ENCODE measurements around the gene PLCL1.

- TF ChIP-seq CTCF (IDR thresholded peaks at IDR 0.05 in 2 of 3, conservative IDR thresholded peaks at IDR 0.05 in 1 of 3; ENCODE audit: borderline replicate concordance in 1 of 3, insufficient read depth in 1 of 3, low read depth in 2 of 3, low read length in 2 of 3) (no peak), EZH2 (IDR thresholded peaks at IDR 0.05) (no peak), POLR2A (IDR thresholded peaks at IDR 0.05; ENCODE audit: borderline replicate concordance, extremely low read depth, insufficient read depth, insufficient read length) (no peak), ZFX (IDR thresholded peaks at IDR 0.05) (no peak), SIN3A (IDR thresholded peaks at IDR 0.05; ENCODE audit: low read depth) (no peak), MAX (IDR thresholded peaks at IDR 0.05) (no peak)
These were observed 72.6 kb downstream of the PLCL1 start for GRCh38 chr2:197877038-197877437.

All from HCT116 (cell line).